GM18868 (cell line): Measurements from ENCODE around the gene OR4D11.
"Not testable (repeated sequence)": the region's sequence is repeated elsewhere in the genome, so short reads cannot be mapped to it uniquely, and the experiment has no call there.

ENCODE experiments used
- ATAC-seq: cut with Tn5 transposase; IDR thresholded peaks from one replicate; pipeline ENCODE4 v1.9.1; 2021; ENCODE audit warnings: mild to moderate bottlenecking, moderate library complexity; ENCODE audit not compliant: unreplicated experiment

OR4D11 gene

GRCh38 chr11:59547605-59548308 lies 44.4 kb downstream of the OR4D11 start:
- not testable (repeated sequence) for ATAC-seq

DNA sequence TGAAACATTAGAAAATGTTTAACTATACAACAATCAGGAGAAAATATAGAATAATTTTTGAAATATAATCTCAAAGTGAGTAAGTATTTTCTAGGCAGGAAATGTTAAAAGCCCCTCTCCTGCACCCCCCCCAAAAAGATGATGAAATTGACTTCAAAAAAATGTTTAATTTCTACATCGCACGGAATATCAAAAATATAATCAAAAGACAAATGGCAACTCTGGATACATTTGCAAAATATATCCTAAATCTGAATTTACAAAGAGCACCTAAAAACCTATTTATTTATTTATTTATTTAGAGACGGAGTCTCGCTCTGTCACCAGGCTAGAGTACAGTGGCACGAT lies 44.9 kb downstream of the OR4D11 start:
- ATAC-seq, result no peak

DNA sequence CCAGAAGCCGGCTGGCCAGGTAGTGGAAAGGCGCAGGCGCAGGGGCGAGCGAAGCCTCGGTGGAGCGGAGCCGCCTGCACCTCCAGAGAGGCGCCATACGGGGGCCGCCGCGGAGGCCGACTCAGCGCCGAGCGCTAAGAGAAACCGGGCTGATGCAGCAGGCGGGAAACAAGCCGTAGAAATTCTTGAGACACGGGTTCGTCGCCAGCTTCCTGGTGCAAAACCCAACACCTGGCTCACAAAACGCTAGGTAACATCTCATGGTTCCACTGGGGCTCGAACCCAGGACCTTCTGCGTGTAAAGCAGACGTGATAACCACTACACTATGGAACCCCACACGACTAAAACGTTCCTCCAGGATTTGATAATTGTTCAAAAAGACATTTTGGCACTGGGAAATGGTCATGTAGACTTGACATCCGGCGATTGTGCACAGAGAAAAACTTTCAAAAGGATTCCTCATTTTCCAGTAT lies 47.0 kb downstream of the OR4D11 start:
- ATAC-seq, result peak; percentile 92

- ATAC-seq, result peak; percentile 30
Observed at GRCh38 chr11:59550842-59551658, 47.7 kb downstream of the OR4D11 start.

DNA sequence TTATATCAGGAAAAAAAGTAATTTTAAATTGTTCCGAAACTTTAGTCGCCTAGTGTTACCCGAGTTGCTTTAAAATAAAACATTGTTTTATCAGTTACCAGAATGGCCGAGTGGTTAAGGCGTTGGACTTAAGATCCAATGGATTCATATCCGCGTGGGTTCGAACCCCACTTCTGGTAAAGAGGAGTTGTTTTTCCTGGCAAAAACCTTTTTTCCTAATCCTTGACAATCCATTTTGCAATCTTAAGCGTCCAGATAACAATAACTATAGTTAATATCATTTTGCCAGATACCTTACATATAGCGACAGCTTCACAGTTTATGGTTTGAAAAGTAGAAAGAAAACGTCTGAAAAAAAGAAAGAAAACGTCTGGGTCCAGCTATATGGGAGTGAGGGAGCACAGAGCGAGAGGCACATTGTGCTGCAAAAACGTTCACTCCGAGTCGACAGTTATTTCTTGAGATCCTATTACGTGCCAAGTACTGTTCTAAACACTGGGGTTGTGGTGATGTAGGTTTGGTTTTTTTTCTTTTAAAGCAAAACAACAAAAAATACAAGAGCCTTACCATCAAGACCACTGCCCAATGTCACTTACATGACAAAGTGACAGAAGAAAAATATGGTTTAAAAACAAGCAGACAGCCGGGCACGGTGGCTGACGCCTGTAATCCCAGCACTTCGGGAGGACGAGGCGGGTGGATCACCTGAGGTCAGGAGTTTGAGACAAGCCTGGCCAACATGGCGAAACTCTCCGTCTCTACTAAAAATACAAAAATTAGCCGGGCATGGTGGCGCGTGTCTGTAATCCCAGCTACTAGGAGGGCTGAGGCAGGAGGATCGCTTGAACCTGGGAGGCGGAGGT lies 48.5 kb downstream of the OR4D11 start:
- ATAC-seq, result no peak

DNA sequence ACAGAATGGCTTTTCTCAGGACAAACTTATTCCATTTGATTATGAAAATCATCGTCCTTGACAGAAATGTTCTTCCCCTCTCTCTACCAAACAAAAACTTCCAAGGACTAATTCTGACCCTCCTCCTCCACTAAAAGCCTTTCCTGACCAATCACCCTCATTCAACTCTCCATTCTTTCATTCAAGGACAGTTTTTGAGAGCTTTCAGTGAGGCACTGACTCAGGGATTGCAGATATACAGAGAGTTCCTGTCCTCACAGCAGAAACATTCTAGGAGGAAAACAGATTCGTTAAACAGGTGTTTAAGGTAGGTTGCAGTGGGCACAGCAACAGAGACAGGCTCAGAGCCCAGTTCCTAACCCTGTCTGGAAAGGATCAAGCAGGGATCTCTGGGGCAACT lies 49.5 kb downstream of the OR4D11 start:
- ATAC-seq, result no peak

DNA sequence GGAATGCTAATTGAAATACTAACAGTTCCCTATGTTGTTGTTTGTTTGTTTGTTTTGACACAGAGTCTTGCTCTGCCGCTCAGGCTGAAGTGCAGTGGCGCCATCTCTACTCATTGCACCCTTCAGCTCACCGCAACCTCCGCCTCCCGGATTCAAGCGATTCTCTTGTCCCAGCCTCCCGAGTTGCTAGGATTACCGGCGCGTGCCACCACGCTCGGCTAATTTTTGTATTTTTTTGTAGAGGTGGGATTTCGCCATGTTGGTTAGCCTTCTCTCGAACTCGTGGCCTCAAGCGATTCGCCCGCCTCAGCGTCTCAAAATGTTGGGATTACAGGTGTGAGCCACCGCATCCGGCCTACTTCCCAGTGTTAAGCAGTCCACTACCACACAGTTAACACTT lies 49.9 kb downstream of the OR4D11 start:
- ATAC-seq, result no peak
